ENCODE data around the gene PTGIS.

- TF ChIP-seq CTCF (IDR thresholded peaks at IDR 0.05) (no peak), POLR2A (IDR thresholded peaks at IDR 0.05) (no peak)
Observed at GRCh38 chr20:49578436-49578835, 10.5 kb upstream of the PTGIS start.

Data from Peyer's patch (tissue), 4 donors.